NK-92 (cell line): Measurements from ENCODE around the gene ALOX12B.

Experiments
- DNase-seq: peaks from one replicate; lab custom pipeline; 2025; ENCODE audit not compliant: unreplicated experiment; lab: John Stamatoyannopoulos, UW

The ALOX12B gene

DNA sequence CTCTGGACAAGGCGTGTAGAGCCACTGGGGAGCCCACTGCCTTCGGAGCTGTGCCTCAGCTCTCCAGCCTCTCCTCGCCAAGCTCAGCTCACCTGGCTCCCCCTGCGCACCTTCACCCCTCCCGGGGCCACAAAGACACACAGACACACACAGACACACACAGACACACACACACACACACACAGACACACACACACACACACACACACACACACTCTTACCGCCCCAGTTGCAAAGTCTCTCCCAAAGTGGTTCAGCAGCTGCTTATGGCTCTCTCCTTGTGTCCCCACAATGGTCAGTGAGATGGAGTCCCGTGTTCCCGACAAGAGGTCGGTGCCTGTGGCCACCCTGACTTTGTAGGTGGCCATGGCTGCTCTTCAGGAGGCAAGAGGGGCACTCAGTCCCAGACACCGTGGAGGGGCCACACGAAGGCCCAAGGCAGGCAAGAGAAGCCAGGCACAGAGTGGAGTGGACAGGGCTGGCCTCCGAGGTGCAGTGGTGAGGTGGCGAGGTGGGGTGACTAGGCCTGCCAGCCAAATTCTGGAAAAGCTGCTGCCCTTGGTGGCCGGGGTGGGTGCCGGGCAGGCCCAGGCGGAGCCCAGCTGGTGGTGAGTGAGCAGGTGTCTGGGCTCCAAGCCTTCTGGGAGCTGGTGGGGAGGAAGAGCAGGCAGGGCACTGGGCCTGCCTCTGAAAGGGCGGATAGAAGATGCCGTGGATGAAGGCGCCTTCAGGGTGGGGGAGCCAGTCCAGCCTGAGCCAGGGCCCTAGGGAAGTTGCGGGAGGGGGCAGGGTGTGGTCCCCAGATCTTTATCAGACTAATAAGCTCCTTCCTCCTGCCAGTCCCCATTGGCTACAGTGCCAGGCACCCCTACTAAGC lies at the start of gene ALOX12B:
ALOX12B (minus strand) TSS at position 642 of the 877 bp plus-strand sequence; CDS start at position 368, 274 bp downstream.
- no peak for DNase-seq

- no peak for DNase-seq
These were observed 46.4 kb upstream of the ALOX12B start for GRCh38 chr17:8133941-8134340.

DNA sequence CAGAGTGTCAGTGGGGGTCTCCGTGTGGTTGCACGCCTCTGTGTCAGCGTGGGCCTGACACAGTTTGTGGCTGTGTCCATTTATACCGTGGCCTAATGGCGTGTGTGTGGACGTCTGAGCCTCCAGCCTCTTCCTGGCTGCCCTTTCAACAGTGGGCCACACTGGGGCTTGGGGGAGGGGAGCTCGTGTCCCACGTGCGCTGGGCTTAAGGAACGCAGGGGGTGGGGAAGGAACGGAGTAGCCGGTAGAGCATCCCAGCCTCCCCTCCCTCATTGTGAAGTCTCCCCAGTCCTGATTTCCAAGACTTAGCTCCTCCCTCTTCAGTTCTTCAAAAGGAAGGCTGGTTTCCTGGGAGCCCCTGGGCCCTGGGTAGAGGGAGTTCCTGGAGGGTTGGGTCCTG lies 45.9 kb upstream of the ALOX12B start:
- no peak for DNase-seq

- no peak for DNase-seq
These were observed 44.4 kb upstream of the ALOX12B start for GRCh38 chr17:8131844-8132441.

DNA sequence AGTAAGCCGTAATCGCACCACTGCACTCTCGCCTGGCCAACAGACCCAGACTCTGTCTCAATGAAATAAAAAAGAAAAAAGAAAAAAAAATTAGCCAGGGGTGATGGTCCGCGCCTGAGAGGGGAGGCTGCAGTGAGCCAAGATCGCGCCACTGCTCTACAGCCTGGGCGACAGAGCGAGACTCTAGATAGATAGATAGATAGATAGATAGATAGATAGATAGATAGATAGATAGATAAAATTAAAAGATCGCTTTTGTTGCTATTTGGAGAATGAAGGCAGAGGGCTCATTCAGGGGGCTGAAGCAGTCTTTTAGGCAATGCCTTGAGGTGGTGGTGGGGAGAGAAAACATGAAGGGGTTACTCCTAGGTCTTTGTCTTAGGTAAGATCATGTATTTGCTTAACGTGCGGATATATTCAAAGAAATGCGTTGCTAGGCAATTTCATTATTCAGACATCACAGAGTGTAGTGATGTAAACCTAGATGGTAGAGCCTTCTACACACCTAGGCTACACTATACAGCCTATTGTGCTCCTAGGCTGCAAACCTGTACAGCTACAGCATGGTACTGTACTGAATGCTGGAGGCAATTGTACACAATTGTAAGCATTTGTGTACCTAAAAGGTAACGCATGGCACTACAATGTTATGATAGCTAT lies 40.7 kb upstream of the ALOX12B start:
- DNase-seq = no peak

DNA sequence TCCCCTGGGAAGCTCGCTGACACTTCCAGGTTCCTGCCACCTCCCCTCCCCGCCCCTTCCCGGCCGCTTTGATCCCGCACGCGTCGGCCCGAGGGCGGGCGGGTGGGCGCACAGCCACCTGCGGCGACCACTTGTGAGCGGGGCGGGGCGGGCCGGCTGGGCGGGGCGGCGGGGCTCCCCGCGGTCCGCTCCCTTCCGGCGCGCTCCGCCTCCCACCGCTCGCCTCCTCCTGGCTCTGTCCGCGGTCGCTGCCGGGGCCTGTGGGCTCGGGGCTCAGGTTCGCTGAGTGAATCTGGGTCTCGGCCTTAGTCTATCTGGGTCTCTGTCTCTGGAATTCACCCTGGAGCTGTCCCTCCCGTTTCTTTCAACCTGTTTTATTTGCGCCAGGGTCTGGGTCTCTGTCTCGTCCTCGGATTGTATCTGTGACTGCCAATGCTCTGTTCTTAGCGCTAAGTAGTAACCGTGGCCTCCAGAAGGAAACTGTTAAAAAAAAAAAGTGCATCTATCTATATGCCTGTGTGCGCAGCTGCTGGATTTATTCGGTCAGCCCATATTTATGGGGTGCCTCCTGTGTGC lies 39.1 kb upstream of the ALOX12B start:
- no peak for DNase-seq

DNA sequence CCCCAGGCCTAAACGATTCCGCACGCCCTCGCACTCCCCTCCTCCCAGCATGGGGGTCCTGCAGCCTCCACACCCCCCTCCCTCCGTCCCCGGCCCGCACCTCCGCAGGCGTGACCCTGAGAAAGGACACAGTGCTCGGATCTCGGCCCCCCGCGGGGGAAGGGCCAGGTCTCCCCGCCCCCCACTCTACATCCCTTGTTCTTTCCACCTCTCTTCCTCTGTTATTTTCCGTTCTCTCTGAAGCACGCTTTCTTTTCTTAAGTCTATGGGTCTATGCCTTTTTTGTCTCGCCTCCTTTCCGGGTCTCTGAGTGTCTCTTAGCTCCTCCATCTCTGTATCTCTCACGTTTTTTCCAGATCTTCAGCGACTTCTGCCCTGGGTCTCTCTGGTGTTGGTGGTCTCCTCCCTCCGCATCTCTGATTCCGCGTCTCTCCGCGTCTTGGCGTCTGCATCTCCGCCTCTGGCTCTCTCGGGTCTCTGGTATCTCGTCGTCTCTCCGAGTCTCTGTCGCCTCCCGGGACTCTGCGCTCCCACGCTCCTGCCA lies 38.5 kb upstream of the ALOX12B start:
- DNase-seq = no peak

- peak; percentile 40 for DNase-seq
These were observed 37.8 kb upstream of the ALOX12B start for GRCh38 chr17:8125154-8125946.

DNA sequence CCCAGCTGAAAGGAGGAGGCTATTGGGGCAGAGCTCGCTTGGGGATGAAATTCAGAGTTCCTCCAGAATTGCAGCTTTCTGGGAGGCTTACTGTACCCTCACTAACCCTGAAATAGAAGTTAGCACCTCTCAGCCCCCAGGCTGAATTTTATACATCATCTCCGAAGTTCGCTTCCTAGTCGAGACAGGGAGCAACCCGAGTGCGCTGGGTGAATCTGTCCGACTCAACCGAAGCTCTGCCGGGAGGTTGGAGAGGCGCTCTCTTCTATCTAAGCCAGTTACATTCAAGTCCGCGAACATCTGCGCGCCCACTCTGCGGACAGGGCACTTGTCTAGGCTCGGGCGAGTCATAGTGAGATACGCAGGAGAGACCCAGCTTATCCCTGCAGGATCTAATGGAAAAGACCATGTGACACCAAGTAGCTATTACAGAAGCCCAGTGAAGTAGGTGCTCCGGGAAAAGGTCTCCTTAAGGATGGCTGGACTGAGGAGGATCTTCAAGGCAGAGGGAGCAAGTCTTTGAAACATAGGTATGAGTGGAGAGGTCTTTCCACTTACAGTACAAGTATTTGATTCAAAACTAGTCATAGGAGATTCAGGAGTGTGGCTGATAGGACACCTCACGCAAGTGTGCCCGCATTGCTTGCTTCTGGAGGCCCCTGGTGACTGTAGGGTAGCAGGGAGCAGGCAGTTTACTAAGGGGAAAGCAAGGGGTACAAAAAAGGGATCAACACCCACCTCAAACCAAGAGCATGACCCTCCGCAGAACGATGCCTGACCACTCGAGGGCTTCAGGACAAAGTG lies 37.0 kb upstream of the ALOX12B start:
- no peak for DNase-seq

- DNase-seq = no peak
These were observed 36.3 kb upstream of the ALOX12B start, which contains the start of gene HES7 for GRCh38 chr17:8123695-8124349. Gene HES7 (minus strand): TSS chr17:8124106. CDS start chr17:8124084, 22 bp downstream.

- no peak for DNase-seq
These were observed 35.6 kb upstream of the ALOX12B start for GRCh38 chr17:8122924-8123694.

GRCh38 chr17:8122422-8122923 lies 35.0 kb upstream of the ALOX12B start:
- DNase-seq = no peak

GRCh38 chr17:8121681-8122421 lies 34.3 kb upstream of the ALOX12B start:
- no peak for DNase-seq

DNA sequence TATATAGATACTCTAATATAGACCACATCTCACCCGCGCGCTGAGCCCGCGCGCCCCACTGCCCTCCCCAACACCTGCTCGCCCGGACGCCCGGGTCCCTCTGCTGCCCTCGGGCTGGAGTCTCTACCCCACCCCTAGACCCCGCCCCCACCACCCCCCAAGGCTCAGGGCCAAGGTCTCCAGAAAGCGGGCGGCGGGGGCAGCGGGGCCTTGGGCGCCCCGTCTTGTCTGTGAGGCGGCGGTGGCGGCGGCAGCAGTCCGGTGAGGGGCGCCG lies 33.8 kb upstream of the ALOX12B start:
- DNase-seq = no peak

GRCh38 chr17:8120520-8121406 lies 33.2 kb upstream of the ALOX12B start:
- DNase-seq = no peak
